Mesendoderm (in vitro differentiated cells): ENCODE results near the gene ESAM.

Source experiments
- DNase-seq: peaks from one replicate; pipeline ENCODE4 v3.0.0; 2013
- H2AK5ac ChIP-seq: 2 replicates; pipeline ENCODE4 v1.6.1; 2013; ENCODE audit warnings: low read length, inconsistent platforms
- H2BK120ac ChIP-seq: 2 replicates; pipeline ENCODE4 v1.6.1; 2013; ENCODE audit warnings: low read depth, mild to moderate bottlenecking, low read length, moderate library complexity, mixed read lengths
- H2BK15ac ChIP-seq: replicated peaks from 2 replicates; pipeline ENCODE4 v1.6.1; 2013; ENCODE audit warnings: low read depth, mild to moderate bottlenecking, moderate library complexity
- H2BK5ac ChIP-seq: 2 replicates; pipeline ENCODE4 v1.6.1; 2013; ENCODE audit warnings: low read length, inconsistent platforms
- H3K18ac ChIP-seq: 2 replicates; pipeline ENCODE4 v1.6.1; 2013; ENCODE audit warnings: mild to moderate bottlenecking, low read length, mixed read lengths
- H3K23ac ChIP-seq: one replicate; pipeline ENCODE4 v1.6.1; 2013; ENCODE audit warnings: low read length
- H3K27ac ChIP-seq: 2 replicates; pipeline ENCODE4 v1.5.1; 2013; ENCODE audit warnings: low read depth, mild to moderate bottlenecking, inconsistent platforms, low read length, moderate library complexity
- H3K27me3 ChIP-seq: 2 replicates; pipeline ENCODE4 v1.6.1; 2013; ENCODE audit warnings: low read length, control low read depth, mild to moderate bottlenecking, inconsistent platforms; ENCODE audit not compliant: insufficient read depth, poor library complexity
- H3K36me3 ChIP-seq: 2 replicates; pipeline ENCODE4 v1.6.1; 2013; ENCODE audit warnings: low read length, inconsistent platforms; ENCODE audit not compliant: control insufficient read depth, insufficient read depth
- H3K4ac ChIP-seq: one replicate; pipeline ENCODE4 v1.6.1; 2013; ENCODE audit warnings: low read depth, mild to moderate bottlenecking, low read length, moderate library complexity
- H3K4me1 ChIP-seq: 2 replicates; pipeline ENCODE4 v1.6.1; 2013; ENCODE audit warnings: low read depth, low read length, inconsistent platforms; ENCODE audit not compliant: control insufficient read depth
- H3K4me2 ChIP-seq: 2 replicates; pipeline ENCODE4 v1.6.1; 2013; ENCODE audit warnings: low read length
- H3K4me3 ChIP-seq: 2 replicates; pipeline ENCODE4 v1.5.1; 2013; ENCODE audit warnings: mild to moderate bottlenecking, low read length
- H3K56ac ChIP-seq: one replicate; pipeline ENCODE4 v1.6.1; 2013; ENCODE audit warnings: low read length
- H3K79me1 ChIP-seq: 2 replicates; pipeline ENCODE4 v1.6.1; 2013; ENCODE audit warnings: low read length, inconsistent platforms
- H3K79me2 ChIP-seq: 2 replicates; pipeline ENCODE4 v1.6.1; 2013; ENCODE audit warnings: mild to moderate bottlenecking, low read length; ENCODE audit not compliant: control insufficient read depth, insufficient read depth
- H3K9ac ChIP-seq: 2 replicates; pipeline ENCODE4 v1.6.1; 2013; ENCODE audit warnings: low read length, inconsistent platforms
- H4K5ac ChIP-seq: one replicate; pipeline ENCODE4 v1.6.1; 2013; ENCODE audit warnings: low read length
- H4K8ac ChIP-seq: one replicate; pipeline ENCODE4 v1.6.1; 2013; ENCODE audit warnings: low read depth, mild to moderate bottlenecking, control low read depth, low read length, moderate library complexity
- WGBS: extraction: QIAGEN DNeasy Blood & Tissue Kit; methylation state at CpG from one replicate; pipeline ENCODE4 v1.1.7; 2013; ENCODE audit warnings: low lambda C conversion rate, missing lambda C conversion rate; ENCODE audit not compliant: insufficient coverage; ENCODE audit errors: extremely low coverage; 5-methylcytosine and 5-hydroxymethylcytosine counted together

Gene ESAM

DNA sequence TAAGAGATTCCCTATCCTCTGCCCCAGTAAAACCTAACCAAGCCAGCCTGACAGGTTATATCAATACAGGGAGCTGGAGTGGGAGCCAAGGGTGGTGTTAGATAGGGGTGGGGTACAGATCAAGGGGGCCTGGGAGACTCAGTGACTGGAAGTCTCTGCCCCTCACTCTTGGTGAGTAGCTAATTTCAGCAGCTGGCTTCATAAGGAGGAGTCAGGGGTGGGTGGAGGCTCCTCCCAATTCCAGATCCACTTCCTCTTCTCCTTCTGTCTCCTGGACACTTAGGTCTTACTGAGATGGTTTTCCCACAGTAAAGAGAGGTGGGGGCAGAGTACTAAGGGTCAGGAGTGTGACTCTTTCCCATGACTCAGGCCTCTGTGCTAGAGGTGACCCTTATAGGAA, 8.9 kb downstream of the ESAM start:
- Histone ChIP-seq H3K18ac (no peak overlapping the region), H3K4me3 (no peak overlapping the region), H4K5ac (no peak overlapping the region), H2BK15ac (no peak overlapping the region), H3K27me3 (peaks cover 77% of the 10 kb centered on the region), H3K27ac (no peak overlapping the region), H3K79me2 (no peaks in the 10 kb centered on the region), H3K4me2 (no peak overlapping the region), H3K56ac (no peak overlapping the region), H2BK5ac (no peak overlapping the region), H3K36me3 (no peaks in the 10 kb centered on the region), H4K8ac (no peak overlapping the region), H3K4ac (no peak overlapping the region), H3K4me1 (peaks cover 4% of the 10 kb centered on the region), H3K23ac (no peak overlapping the region), H2AK5ac (no peak overlapping the region), H3K9ac (no peak overlapping the region), H2BK120ac (no peak overlapping the region), H3K79me1 (no peaks in the 10 kb centered on the region)
- DNase-seq = no peak

DNA sequence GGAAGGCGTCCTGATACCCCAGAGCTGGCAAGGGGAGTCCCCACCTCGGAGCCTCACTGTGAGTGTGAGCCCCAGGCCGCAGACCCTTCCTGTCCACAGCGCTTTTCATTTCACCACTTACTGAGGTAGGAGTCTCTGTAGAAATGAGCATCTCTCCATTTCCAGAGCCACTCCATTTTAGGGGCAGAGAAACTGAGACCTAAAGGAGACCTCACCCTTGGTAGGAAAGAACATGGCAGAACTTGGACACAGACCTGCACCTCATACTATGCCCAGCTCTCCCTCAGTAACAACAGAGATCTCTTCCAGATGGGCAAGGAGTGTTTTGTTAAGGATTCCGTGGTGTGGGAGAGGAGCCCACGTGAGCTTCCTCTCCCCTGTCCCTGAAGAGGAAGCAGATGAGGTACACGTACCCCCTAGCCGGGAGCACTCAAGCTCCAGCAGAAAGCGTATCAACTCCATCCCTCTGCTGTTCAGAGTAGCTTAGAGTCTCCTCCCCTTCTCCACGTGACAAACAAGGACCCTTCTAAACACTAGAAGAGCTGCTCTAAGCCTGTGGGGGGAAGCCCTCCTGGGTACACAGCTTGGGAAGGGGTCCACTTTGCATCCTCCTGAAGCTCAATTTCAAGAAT, 9.5 kb downstream of the ESAM start:
- H3K4me1 ChIP-seq = peaks cover 4% of the 10 kb centered on the region
- no peak overlapping the region for H2AK5ac ChIP-seq
- peak overlapping the region; percentile 51 for H3K9ac ChIP-seq
- WGBS = no CpG with 5 or more reads among the region's 10 CpGs
- H3K18ac ChIP-seq = no peak overlapping the region
- no peak overlapping the region for H3K4ac ChIP-seq
- no peak overlapping the region for H3K23ac ChIP-seq
- H4K5ac ChIP-seq = no peak overlapping the region
- no peak overlapping the region for H2BK120ac ChIP-seq
- H2BK5ac ChIP-seq = no peak overlapping the region
- no peak overlapping the region for H3K27ac ChIP-seq
- H4K8ac ChIP-seq = no peak overlapping the region
- no peaks in the 10 kb centered on the region for H3K79me2 ChIP-seq
- no peaks in the 10 kb centered on the region for H3K79me1 ChIP-seq
- H3K4me3 ChIP-seq = no peak overlapping the region
- H2BK15ac ChIP-seq = no peak overlapping the region
- DNase-seq = no peak
- H3K36me3 ChIP-seq = no peaks in the 10 kb centered on the region
- H3K27me3 ChIP-seq = peaks cover 77% of the 10 kb centered on the region
- peak overlapping the region; percentile 75 for H3K4me2 ChIP-seq
- H3K56ac ChIP-seq = peak overlapping the region; percentile 42

DNA sequence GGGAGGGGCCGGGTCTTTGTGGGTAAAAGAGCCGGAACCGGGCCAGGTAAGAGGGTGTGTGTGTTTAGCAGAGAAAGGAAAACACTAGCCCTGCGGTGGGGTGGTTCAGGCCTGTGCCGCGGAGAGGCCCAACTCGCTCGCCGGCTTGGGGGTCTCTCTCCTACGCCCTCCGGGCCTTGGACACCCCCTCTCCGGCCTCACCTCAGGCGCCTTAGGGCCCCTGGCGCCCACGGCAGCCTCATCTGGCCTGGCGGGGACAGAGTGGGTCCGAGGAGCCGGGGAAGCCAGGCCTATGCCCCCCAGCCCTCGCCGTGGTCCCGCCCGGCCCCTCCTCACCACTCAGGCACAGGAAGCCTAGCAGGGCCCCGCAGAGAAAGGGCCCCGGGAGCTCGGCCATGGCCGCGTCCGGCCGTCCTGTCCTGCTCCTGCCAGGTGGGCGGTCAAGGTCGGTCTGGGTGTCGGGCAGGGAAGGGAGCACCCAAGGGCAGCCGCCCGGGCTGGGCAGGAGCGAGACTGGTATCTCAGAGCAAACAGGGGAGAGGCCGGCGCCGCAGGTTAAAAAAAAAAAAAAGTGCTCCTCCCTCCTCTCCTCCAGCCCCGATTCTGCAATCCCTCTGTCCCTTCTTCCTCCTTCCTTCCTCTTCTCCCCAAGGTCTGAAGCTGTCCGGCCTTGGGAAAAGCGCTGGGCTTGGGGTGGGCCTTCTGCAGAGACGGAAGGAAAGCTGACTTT, 10.2 kb downstream of the ESAM start, which contains the start of gene VSIG2:
TSS of gene VSIG2 (minus strand) at position 515 of the 730 bp plus-strand sequence. CDS start at position 397, 118 bp downstream.
- Histone ChIP-seq H2BK5ac (no peak within 1 kb of the TSS), H3K27ac (no peak within 1 kb of the TSS), H4K8ac (no peak within 1 kb of the TSS), H3K23ac (no peak within 1 kb of the TSS), H3K18ac (peak within 1 kb of the TSS; percentile 29), H3K36me3 (no peaks in the 10 kb centered on the region), H4K5ac (no peak within 1 kb of the TSS), H3K56ac (peak within 1 kb of the TSS; percentile 70), H3K27me3 (peaks cover 77% of the 10 kb centered on the region), H3K4me1 (peaks cover 4% of the 10 kb centered on the region), H3K9ac (peak within 1 kb of the TSS; percentile 61), H3K4ac (no peak within 1 kb of the TSS), H2BK120ac (no peak within 1 kb of the TSS), H3K4me3 (no peak within 1 kb of the TSS), H2BK15ac (peak within 1 kb of the TSS; percentile 9), H3K79me2 (no peaks in the 10 kb centered on the region), H3K4me2 (peak within 1 kb of the TSS; percentile 75), H2AK5ac (no peak within 1 kb of the TSS), H3K79me1 (no peaks in the 10 kb centered on the region)
- no peak for DNase-seq
- WGBS = no CpG with 5 or more reads among the region's 42 CpGs

DNA sequence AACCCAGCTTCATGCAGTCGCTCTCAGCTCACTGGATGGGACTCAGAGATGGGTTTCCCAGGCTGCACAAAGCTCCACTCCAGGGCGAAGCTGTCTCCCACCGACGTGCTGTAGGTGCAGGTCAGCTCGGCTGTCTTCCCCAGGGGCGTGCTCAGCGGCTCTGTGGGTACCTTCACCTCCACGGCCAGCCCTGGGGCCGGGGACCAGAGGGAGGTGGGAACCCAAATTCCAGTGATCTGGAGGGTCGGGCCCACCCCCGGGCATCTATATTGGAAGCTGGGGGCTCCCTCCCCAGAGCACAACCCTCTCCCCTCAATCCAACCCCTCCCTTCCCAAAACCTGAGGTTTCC, 10.7 kb downstream of the ESAM start:
- Histone ChIP-seq H3K36me3 (no peaks in the 10 kb centered on the region), H2BK5ac (no peak overlapping the region), H2BK120ac (no peak overlapping the region), H2BK15ac (no peak overlapping the region), H3K23ac (no peak overlapping the region), H3K9ac (no peak overlapping the region), H3K79me2 (no peaks in the 10 kb centered on the region), H3K18ac (no peak overlapping the region), H4K8ac (no peak overlapping the region), H3K4me2 (no peak overlapping the region), H3K4ac (no peak overlapping the region), H3K79me1 (no peaks in the 10 kb centered on the region), H3K56ac (no peak overlapping the region), H3K27me3 (peaks cover 72% of the 10 kb centered on the region), H3K4me1 (peaks cover 4% of the 10 kb centered on the region), H3K4me3 (no peak overlapping the region), H4K5ac (no peak overlapping the region), H2AK5ac (no peak overlapping the region), H3K27ac (no peak overlapping the region)
- no peak for DNase-seq
- WGBS = no CpG with 5 or more reads among the region's 11 CpGs

DNA sequence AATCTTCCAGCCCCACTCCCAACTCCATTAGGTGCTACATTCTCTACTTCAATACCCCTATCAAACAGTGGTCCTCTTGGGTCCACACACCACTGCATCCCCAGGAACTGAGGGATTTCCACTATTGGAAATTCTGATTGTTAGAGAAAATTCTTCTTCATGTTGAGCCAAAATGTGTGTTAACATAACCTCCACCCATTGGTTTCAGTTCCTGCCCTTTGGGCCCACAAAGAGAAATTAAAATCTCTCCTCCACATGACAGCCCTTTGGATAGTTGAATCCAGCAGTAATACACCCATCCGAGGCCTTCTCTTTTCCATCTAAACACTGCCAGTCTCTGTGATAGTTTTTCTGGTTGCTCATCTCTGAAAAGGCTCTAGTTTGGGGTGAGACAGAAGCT, 12.2 kb downstream of the ESAM start:
- Histone ChIP-seq H2BK5ac (no peak overlapping the region), H3K18ac (no peak overlapping the region), H3K23ac (no peak overlapping the region), H3K36me3 (no peaks in the 10 kb centered on the region), H2AK5ac (no peak overlapping the region), H3K4me2 (no peak overlapping the region), H3K27ac (no peak overlapping the region), H3K56ac (no peak overlapping the region), H3K4me1 (peaks cover 4% of the 10 kb centered on the region), H2BK15ac (no peak overlapping the region), H2BK120ac (no peak overlapping the region), H3K9ac (no peak overlapping the region), H3K4me3 (no peak overlapping the region), H3K79me1 (no peaks in the 10 kb centered on the region), H3K79me2 (no peaks in the 10 kb centered on the region), H3K4ac (no peak overlapping the region), H4K8ac (no peak overlapping the region), H4K5ac (no peak overlapping the region), H3K27me3 (peaks cover 75% of the 10 kb centered on the region)
- WGBS = no CpG with 5 or more reads among the region's 1 CpG
- no peak for DNase-seq
